Transverse colon (tissue), 4 donors: ENCODE measurements around the gene RCBTB1.

Experiments
- POLR2A ChIP-seq: fragments of 450-650 bp; IDR thresholded peaks from one replicate; pipeline ENCODE4 v1.6.1; 2016; ENCODE audit warnings: antibody characterized with exemption, mild to moderate bottlenecking, moderate library complexity
- POLR2AphosphoS5 ChIP-seq, 3 donors: sonication (generic); formaldehyde crosslinking; IDR thresholded peaks; one replicate each; pipeline ENCODE4 v1.6.1; 2016; ENCODE audit warnings: antibody characterized with exemption in 3 of 3
- TF ChIP-seq, protein P1 (sequence below), 5 experiments: fragments of 200-600 bp in 3 of 5; fragments of 450-650 bp in 2 of 5; sonication (generic) in 3 of 5; IDR thresholded peaks; 1 replicate in 2 of 5; 2 replicates in 3 of 5; pipeline ENCODE4 v1.5.1; 2016 to 2017; ENCODE audit warnings: antibody characterized with exemption in 5 of 5, inconsistent platforms in 3 of 5, mild to moderate bottlenecking in 2 of 5, moderate library complexity in 1 of 5

GRCh38 chr13:49494645-49495044 is 90.7 kb downstream of the RCBTB1 start:
- no peak for TF ChIP-seq POLR2AphosphoS5 (IDR thresholded peaks at IDR 0.05)
- TF ChIP-seq, protein P1, sequence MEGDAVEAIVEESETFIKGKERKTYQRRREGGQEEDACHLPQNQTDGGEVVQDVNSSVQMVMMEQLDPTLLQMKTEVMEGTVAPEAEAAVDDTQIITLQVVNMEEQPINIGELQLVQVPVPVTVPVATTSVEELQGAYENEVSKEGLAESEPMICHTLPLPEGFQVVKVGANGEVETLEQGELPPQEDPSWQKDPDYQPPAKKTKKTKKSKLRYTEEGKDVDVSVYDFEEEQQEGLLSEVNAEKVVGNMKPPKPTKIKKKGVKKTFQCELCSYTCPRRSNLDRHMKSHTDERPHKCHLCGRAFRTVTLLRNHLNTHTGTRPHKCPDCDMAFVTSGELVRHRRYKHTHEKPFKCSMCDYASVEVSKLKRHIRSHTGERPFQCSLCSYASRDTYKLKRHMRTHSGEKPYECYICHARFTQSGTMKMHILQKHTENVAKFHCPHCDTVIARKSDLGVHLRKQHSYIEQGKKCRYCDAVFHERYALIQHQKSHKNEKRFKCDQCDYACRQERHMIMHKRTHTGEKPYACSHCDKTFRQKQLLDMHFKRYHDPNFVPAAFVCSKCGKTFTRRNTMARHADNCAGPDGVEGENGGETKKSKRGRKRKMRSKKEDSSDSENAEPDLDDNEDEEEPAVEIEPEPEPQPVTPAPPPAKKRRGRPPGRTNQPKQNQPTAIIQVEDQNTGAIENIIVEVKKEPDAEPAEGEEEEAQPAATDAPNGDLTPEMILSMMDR (IDR thresholded peaks at IDR 0.05): no peak
- no peak for TF ChIP-seq POLR2A
